Suprapubic skin (tissue), 4 donors: ENCODE data around the gene OSMR. TPM values are rescaled to one million over a fixed set of nuclear protein-coding genes. Genes with fewer than 3 reads are reported as not detected.

Experiments
- DNase-seq, 2 donors: peaks; one replicate each; pipeline ENCODE4 v3.0.0-alpha.2; 2019; ENCODE audit warnings: low spot score in 2 of 2
- H3K27ac ChIP-seq: fragments of 200-600 bp; sonication (generic); one replicate; pipeline ENCODE4 v1.5.1; 2019
- H3K27me3 ChIP-seq: fragments of 200-600 bp; sonication (generic); one replicate; pipeline ENCODE4 v1.5.1; 2019
- H3K36me3 ChIP-seq: fragments of 200-600 bp; sonication (generic); one replicate; pipeline ENCODE4 v1.5.1; 2019
- H3K4me1 ChIP-seq: fragments of 200-600 bp; sonication (generic); one replicate; pipeline ENCODE4 v1.5.1; 2019
- H3K4me3 ChIP-seq: fragments of 200-600 bp; sonication (generic); one replicate; pipeline ENCODE4 v1.5.1; 2019; ENCODE audit warnings: mild to moderate bottlenecking
- H3K9me3 ChIP-seq: fragments of 200-600 bp; sonication (generic); one replicate; pipeline ENCODE4 v1.5.1; 2019
- CTCF ChIP-seq, 2 donors: fragments of 200-600 bp in 1 of 2; fragments of 450-650 bp in 1 of 2; sonication (generic) in 1 of 2; IDR thresholded peaks; one replicate each; pipeline ENCODE4 v1.5.1; 2016 to 2019; ENCODE audit warnings: antibody characterized with exemption in 2 of 2, mild to moderate bottlenecking in 1 of 2, moderate library complexity in 1 of 2
- EP300 ChIP-seq: sonication (generic); formaldehyde crosslinking; IDR thresholded peaks from one replicate; pipeline ENCODE4 v1.6.1; 2017; ENCODE audit warnings: antibody characterized with exemption
- POLR2A ChIP-seq, 2 donors: fragments of 450-650 bp; IDR thresholded peaks; one replicate each; pipeline ENCODE4 v1.6.1; 2017; ENCODE audit warnings: antibody characterized with exemption in 2 of 2, mild to moderate bottlenecking in 2 of 2, moderate library complexity in 2 of 2
- POLR2AphosphoS5 ChIP-seq, 3 donors: sonication (generic); formaldehyde crosslinking; IDR thresholded peaks; one replicate each; pipeline ENCODE4 v1.6.1; 2017; ENCODE audit warnings: antibody characterized with exemption in 3 of 3
- WGBS: methylation state at CpG from one replicate; pipeline ENCODE4 v1.1.5; 2018; 5-methylcytosine and 5-hydroxymethylcytosine counted together
- total RNA-seq, 4 donors: library from RNA; depleted of rRNA; stranded (reverse); fragments of >200 nt; gene quantifications; one replicate each; pipeline ENCODE4 v1.1.0, GENCODE V29; 2016

OSMR gene
- total RNA-seq, 4 donors from 2014 or later = 20.0 to 44.3 (median 22.0) TPM

- TF ChIP-seq POLR2AphosphoS5 (IDR thresholded peaks at IDR 0.05) (no peak), POLR2A (IDR thresholded peaks at IDR 0.05) (no peak), EP300 (no peak)
- WGBS = 90% methylated on average over 2 of the region's 2 CpGs
- Histone ChIP-seq H3K4me3 (no peak overlapping the region), H3K9me3 (no peaks in the 10 kb centered on the region), H3K4me1 (peaks cover 17% of the 10 kb centered on the region), H3K36me3 (no peaks in the 10 kb centered on the region), H3K27ac (no peak overlapping the region), H3K27me3 (no peaks in the 10 kb centered on the region)
- DNase-seq = no peak
These were observed 30.9 kb upstream of the OSMR start for GRCh38 chr5:38814879-38815278.

- Histone ChIP-seq H3K9me3 (no peaks in the 10 kb centered on the region), H3K27ac (peak overlapping the region; percentile 14), H3K27me3 (no peaks in the 10 kb centered on the region), H3K36me3 (no peaks in the 10 kb centered on the region), H3K4me3 (no peak overlapping the region), H3K4me1 (peaks cover 14% of the 10 kb centered on the region)
- TF ChIP-seq POLR2A (IDR thresholded peaks at IDR 0.05) = no peak
- TF ChIP-seq POLR2AphosphoS5 (IDR thresholded peaks at IDR 0.05) = no peak
- no peak for TF ChIP-seq EP300
- no peak for TF ChIP-seq CTCF (IDR thresholded peaks at IDR 0.05)
- WGBS = 42% methylated on average over 2 of the region's 2 CpGs
- no peak for DNase-seq
These were observed 29.5 kb upstream of the OSMR start for GRCh38 chr5:38816083-38817030.

GRCh38 chr5:38821679-38822078, 24.1 kb upstream of the OSMR start:
- peaks cover 2% of the 10 kb centered on the region for H3K4me1 ChIP-seq
- H3K9me3 ChIP-seq = no peaks in the 10 kb centered on the region
- DNase-seq = no peak
- H3K27ac ChIP-seq = no peak overlapping the region
- H3K4me3 ChIP-seq = no peak overlapping the region
- TF ChIP-seq EP300 = no peak
- H3K27me3 ChIP-seq = no peaks in the 10 kb centered on the region
- 97% methylated on average over 15 of the region's 20 CpGs for WGBS
- no peaks in the 10 kb centered on the region for H3K36me3 ChIP-seq

- TF ChIP-seq POLR2AphosphoS5 (IDR thresholded peaks at IDR 0.05) (no peak), POLR2A (IDR thresholded peaks at IDR 0.05) (no peak), EP300 (no peak), CTCF (IDR thresholded peaks at IDR 0.05) (no peak)
- no peak for DNase-seq
- Histone ChIP-seq H3K4me1 (no peaks in the 10 kb centered on the region), H3K4me3 (no peak overlapping the region), H3K27ac (no peak overlapping the region), H3K9me3 (no peaks in the 10 kb centered on the region), H3K36me3 (peaks cover 3% of the 10 kb centered on the region), H3K27me3 (no peaks in the 10 kb centered on the region)
- WGBS = 90% methylated on average over 4 of the region's 4 CpGs
These were observed 22.3 kb upstream of the OSMR start for GRCh38 chr5:38823503-38823902.

- H3K4me3 ChIP-seq = no peak overlapping the region
- H3K27ac ChIP-seq = no peak overlapping the region
- no peaks in the 10 kb centered on the region for H3K27me3 ChIP-seq
- H3K9me3 ChIP-seq = no peaks in the 10 kb centered on the region
- peaks cover 3% of the 10 kb centered on the region for H3K36me3 ChIP-seq
- H3K4me1 ChIP-seq = no peaks in the 10 kb centered on the region
- no peak for DNase-seq
- WGBS = 78% methylated on average over 5 of the region's 5 CpGs
- no peak for TF ChIP-seq CTCF (IDR thresholded peaks at IDR 0.05)
- no peak for TF ChIP-seq EP300
- TF ChIP-seq POLR2AphosphoS5 (IDR thresholded peaks at IDR 0.05) = no peak
- no peak for TF ChIP-seq POLR2A (IDR thresholded peaks at IDR 0.05)
These were observed 21.0 kb upstream of the OSMR start for GRCh38 chr5:38824821-38825220.

GRCh38 chr5:38825494-38825893, 20.3 kb upstream of the OSMR start:
- no peak overlapping the region for H3K4me3 ChIP-seq
- no peak for TF ChIP-seq POLR2A (IDR thresholded peaks at IDR 0.05)
- TF ChIP-seq POLR2AphosphoS5 (IDR thresholded peaks at IDR 0.05) = no peak
- no peak for TF ChIP-seq EP300
- TF ChIP-seq CTCF (IDR thresholded peaks at IDR 0.05) = no peak
- H3K4me1 ChIP-seq = no peaks in the 10 kb centered on the region
- 62% methylated on average over 1 of the region's 1 CpG for WGBS
- DNase-seq = no peak
- H3K27me3 ChIP-seq = no peaks in the 10 kb centered on the region
- H3K36me3 ChIP-seq = peaks cover 3% of the 10 kb centered on the region
- no peaks in the 10 kb centered on the region for H3K9me3 ChIP-seq
- H3K27ac ChIP-seq = no peak overlapping the region
